ENCODE results near the gene HDC.

Gene HDC

DNA sequence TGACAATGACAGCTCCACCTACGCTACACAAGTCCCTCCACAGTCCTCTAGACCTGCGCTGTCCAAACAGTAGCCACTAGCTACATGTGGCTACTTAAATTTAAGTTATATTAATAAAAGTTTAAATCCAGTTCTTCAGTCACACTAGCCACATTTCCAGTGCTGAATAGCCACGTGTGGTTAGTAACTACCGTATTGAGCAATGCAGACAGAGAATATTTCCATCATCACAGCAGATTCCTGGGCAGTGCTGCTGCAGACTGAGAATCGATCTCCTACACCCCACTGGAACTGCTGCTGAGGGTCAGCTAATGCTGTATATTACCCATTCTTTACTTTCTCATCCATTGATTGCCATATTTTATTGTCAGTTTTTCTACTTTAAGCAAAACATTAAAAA, 40.9 kb downstream of the HDC start:
- no peak for DNase-seq
- WGBS (ENCODE audit: extremely low coverage, insufficient coverage, low lambda C conversion rate) = no CpG with 5 or more reads among the region's 5 CpGs

DNA sequence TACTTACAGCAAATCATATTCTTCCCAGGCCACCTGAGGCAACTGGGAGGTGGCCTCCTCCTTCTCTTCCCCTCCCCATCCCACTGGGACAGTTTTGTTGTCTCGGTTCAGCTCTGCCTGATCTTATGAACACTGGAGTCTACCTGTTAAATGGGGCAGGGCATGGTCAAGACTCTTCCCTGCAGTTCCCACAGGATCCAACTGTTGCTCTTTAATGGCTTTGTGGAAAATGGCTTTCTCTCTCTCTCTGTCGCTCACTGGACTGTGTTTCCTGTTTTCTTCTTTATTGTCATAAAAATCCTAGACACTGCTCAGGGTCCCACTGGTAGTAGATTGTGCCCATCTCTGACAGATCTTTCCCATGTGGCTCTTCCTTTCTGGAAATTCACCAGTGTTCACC, 43.3 kb downstream of the HDC start:
- Histone ChIP-seq H4K5ac (ENCODE audit: low read length) (no peak overlapping the region), H3K4me1 (ENCODE audit: control insufficient read depth, low read depth, low read length) (no peaks in the 10 kb centered on the region), H3K23ac (ENCODE audit: low read length) (no peak overlapping the region), H4K8ac (ENCODE audit: low read depth, low read length) (no peak overlapping the region), H3K27me3 (ENCODE audit: insufficient read depth, low read length, poor library complexity) (no peaks in the 10 kb centered on the region), H3K4me2 (ENCODE audit: low read length) (no peak overlapping the region), H2BK5ac (ENCODE audit: low read length) (no peak overlapping the region), H3K27ac (ENCODE audit: low read depth, low read length) (no peak overlapping the region), H3K56ac (ENCODE audit: low read length) (no peak overlapping the region), H3K4me3 (ENCODE audit: low read length) (no peak overlapping the region), H2AK5ac (ENCODE audit: low read length) (no peak overlapping the region), H2BK15ac (replicated peaks; ENCODE audit: low read depth) (no peak overlapping the region), H2BK120ac (ENCODE audit: low read depth, low read length) (no peak overlapping the region), H3K9ac (ENCODE audit: low read length) (no peak overlapping the region), H3K36me3 (ENCODE audit: control insufficient read depth, insufficient read depth, low read length) (no peaks in the 10 kb centered on the region), H3K79me2 (ENCODE audit: control insufficient read depth, insufficient read depth, low read length) (no peaks in the 10 kb centered on the region), H3K79me1 (ENCODE audit: low read length) (no peaks in the 10 kb centered on the region), H3K18ac (ENCODE audit: low read length) (no peak overlapping the region), H3K4ac (ENCODE audit: low read depth, low read length) (no peak overlapping the region)
- no CpG with 5 or more reads among the region's 2 CpGs for whole genome bisulfite sequencing (ENCODE audit: extremely low coverage, insufficient coverage, low lambda C conversion rate)
- DNase-seq = no peak

More for the DNA sequence above, 40.9 kb downstream of the HDC start:
- Histone ChIP-seq H4K5ac (ENCODE audit: low read length) (no peak overlapping the region), H3K23ac (ENCODE audit: low read length) (no peak overlapping the region), H4K8ac (ENCODE audit: low read depth, low read length) (no peak overlapping the region), H3K27ac (ENCODE audit: low read depth, low read length) (no peak overlapping the region), H3K56ac (ENCODE audit: low read length) (no peak overlapping the region), H3K4me3 (ENCODE audit: low read length) (no peak overlapping the region), H3K79me1 (ENCODE audit: low read length) (no peaks in the 10 kb centered on the region), H2BK15ac (replicated peaks; ENCODE audit: low read depth) (no peak overlapping the region), H3K4ac (ENCODE audit: low read depth, low read length) (no peak overlapping the region), H3K79me2 (ENCODE audit: control insufficient read depth, insufficient read depth, low read length) (no peaks in the 10 kb centered on the region), H2BK5ac (ENCODE audit: low read length) (no peak overlapping the region), H2AK5ac (ENCODE audit: low read length) (no peak overlapping the region), H3K4me1 (ENCODE audit: control insufficient read depth, low read depth, low read length) (no peaks in the 10 kb centered on the region), H3K18ac (ENCODE audit: low read length) (no peak overlapping the region), H3K36me3 (ENCODE audit: control insufficient read depth, insufficient read depth, low read length) (no peaks in the 10 kb centered on the region), H3K4me2 (ENCODE audit: low read length) (no peak overlapping the region), H2BK120ac (ENCODE audit: low read depth, low read length) (no peak overlapping the region), H3K9ac (ENCODE audit: low read length) (no peak overlapping the region), H3K27me3 (ENCODE audit: insufficient read depth, low read length, poor library complexity) (no peaks in the 10 kb centered on the region)

DNA sequence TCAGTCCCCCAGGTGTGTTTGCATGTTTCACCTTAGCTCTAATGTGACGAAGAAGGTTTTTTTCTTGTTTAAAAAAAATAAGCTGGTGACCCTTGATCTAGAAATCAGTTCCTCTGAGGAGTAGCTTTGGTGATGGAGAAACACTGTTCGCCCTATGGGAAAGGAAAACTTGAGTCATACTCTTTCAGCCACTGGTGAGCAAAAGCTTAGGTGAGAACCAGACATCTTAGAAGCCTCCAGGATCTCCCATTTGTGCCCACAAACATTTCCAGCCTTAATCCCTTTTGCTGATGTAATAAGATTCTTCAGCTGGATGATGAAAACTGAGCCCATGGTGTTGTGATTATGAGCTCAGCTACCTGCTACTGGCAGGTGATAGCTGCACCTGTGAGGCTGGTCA, 45.7 kb downstream of the HDC start:
- no peak overlapping the region for H3K4ac ChIP-seq (ENCODE audit: low read depth, low read length)
- H3K4me2 ChIP-seq (ENCODE audit: low read length) = no peak overlapping the region
- H3K4me1 ChIP-seq (ENCODE audit: control insufficient read depth, low read depth, low read length) = no peaks in the 10 kb centered on the region
- H3K27ac ChIP-seq (ENCODE audit: low read depth, low read length) = no peak overlapping the region
- H3K36me3 ChIP-seq (ENCODE audit: control insufficient read depth, insufficient read depth, low read length) = no peaks in the 10 kb centered on the region
- no peaks in the 10 kb centered on the region for H3K79me1 ChIP-seq (ENCODE audit: low read length)
- no peak overlapping the region for H4K8ac ChIP-seq (ENCODE audit: low read depth, low read length)
- H2BK5ac ChIP-seq (ENCODE audit: low read length) = no peak overlapping the region
- no peak overlapping the region for H3K23ac ChIP-seq (ENCODE audit: low read length)
- no peak overlapping the region for H3K18ac ChIP-seq (ENCODE audit: low read length)
- H3K4me3 ChIP-seq (ENCODE audit: low read length) = no peak overlapping the region
- no peak overlapping the region for H4K5ac ChIP-seq (ENCODE audit: low read length)
- H3K9ac ChIP-seq (ENCODE audit: low read length) = no peak overlapping the region
- no peak for DNase-seq
- no peaks in the 10 kb centered on the region for H3K79me2 ChIP-seq (ENCODE audit: control insufficient read depth, insufficient read depth, low read length)
- WGBS (ENCODE audit: extremely low coverage, insufficient coverage, low lambda C conversion rate) = no CpG with 5 or more reads among the region's 2 CpGs
- H3K27me3 ChIP-seq (ENCODE audit: insufficient read depth, low read length, poor library complexity) = no peaks in the 10 kb centered on the region
- H2BK15ac ChIP-seq (replicated peaks; ENCODE audit: low read depth) = no peak overlapping the region
- no peak overlapping the region for H2AK5ac ChIP-seq (ENCODE audit: low read length)
- H2BK120ac ChIP-seq (ENCODE audit: low read depth, low read length) = no peak overlapping the region
- no peak overlapping the region for H3K56ac ChIP-seq (ENCODE audit: low read length)

DNA sequence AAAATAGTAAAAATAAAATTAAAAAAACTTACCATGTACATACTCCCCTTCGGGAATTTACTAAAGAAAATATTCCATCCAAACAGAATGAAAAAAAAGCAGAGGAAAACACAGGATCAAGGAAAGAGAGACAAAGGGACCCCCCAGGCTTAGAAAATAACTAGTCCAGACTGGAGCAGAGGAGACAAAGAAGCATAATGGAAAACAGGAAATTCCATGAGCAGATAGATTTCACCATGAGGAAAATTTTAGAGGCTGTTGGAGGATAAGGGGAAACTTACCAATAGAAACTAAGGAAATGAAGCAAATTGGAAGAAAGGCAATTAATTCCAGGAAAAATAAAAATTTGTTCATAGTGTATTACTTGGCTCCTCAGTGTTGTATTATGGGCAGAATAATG, 46.8 kb downstream of the HDC start:
- Histone ChIP-seq H3K56ac (ENCODE audit: low read length) (no peak overlapping the region), H3K4me1 (ENCODE audit: control insufficient read depth, low read depth, low read length) (no peaks in the 10 kb centered on the region), H3K18ac (ENCODE audit: low read length) (no peak overlapping the region), H3K4me2 (ENCODE audit: low read length) (no peak overlapping the region), H3K27ac (ENCODE audit: low read depth, low read length) (no peak overlapping the region), H4K5ac (ENCODE audit: low read length) (no peak overlapping the region), H3K27me3 (ENCODE audit: insufficient read depth, low read length, poor library complexity) (no peaks in the 10 kb centered on the region), H2BK5ac (ENCODE audit: low read length) (no peak overlapping the region), H3K4ac (ENCODE audit: low read depth, low read length) (no peak overlapping the region), H3K4me3 (ENCODE audit: low read length) (no peak overlapping the region), H2BK15ac (replicated peaks; ENCODE audit: low read depth) (no peak overlapping the region), H3K36me3 (ENCODE audit: control insufficient read depth, insufficient read depth, low read length) (no peaks in the 10 kb centered on the region), H3K23ac (ENCODE audit: low read length) (no peak overlapping the region), H3K79me2 (ENCODE audit: control insufficient read depth, insufficient read depth, low read length) (no peaks in the 10 kb centered on the region), H2BK120ac (ENCODE audit: low read depth, low read length) (no peak overlapping the region), H3K79me1 (ENCODE audit: low read length) (no peaks in the 10 kb centered on the region), H4K8ac (ENCODE audit: low read depth, low read length) (no peak overlapping the region), H2AK5ac (ENCODE audit: low read length) (no peak overlapping the region), H3K9ac (ENCODE audit: low read length) (no peak overlapping the region)
- DNase-seq = no peak
- WGBS (ENCODE audit: extremely low coverage, insufficient coverage, low lambda C conversion rate) = no CpG with 5 or more reads among the region's 1 CpG

DNA sequence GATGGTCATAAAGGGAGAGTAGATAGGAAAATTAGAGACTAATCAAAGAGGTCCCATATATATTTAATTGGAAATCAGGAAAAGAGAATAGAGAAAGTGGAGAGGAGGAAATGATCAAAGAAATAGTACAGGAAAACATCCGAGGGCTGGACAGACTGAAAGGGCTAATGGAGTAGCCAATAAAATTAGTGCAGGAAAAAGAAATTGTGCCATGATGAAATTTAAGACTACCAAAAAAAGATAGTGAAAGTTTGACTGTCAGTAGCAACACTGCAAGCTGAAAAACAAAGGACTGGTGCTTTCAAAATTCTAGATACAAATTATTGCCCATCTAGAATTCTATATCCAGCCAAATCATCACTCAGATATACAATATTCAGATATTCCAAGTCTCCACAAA, 47.2 kb downstream of the HDC start:
- WGBS (ENCODE audit: extremely low coverage, insufficient coverage, low lambda C conversion rate) = no CpG with 5 or more reads among the region's 1 CpG
- Histone ChIP-seq H3K4me1 (ENCODE audit: control insufficient read depth, low read depth, low read length) (no peaks in the 10 kb centered on the region), H3K27ac (ENCODE audit: low read depth, low read length) (no peak overlapping the region)

DNA sequence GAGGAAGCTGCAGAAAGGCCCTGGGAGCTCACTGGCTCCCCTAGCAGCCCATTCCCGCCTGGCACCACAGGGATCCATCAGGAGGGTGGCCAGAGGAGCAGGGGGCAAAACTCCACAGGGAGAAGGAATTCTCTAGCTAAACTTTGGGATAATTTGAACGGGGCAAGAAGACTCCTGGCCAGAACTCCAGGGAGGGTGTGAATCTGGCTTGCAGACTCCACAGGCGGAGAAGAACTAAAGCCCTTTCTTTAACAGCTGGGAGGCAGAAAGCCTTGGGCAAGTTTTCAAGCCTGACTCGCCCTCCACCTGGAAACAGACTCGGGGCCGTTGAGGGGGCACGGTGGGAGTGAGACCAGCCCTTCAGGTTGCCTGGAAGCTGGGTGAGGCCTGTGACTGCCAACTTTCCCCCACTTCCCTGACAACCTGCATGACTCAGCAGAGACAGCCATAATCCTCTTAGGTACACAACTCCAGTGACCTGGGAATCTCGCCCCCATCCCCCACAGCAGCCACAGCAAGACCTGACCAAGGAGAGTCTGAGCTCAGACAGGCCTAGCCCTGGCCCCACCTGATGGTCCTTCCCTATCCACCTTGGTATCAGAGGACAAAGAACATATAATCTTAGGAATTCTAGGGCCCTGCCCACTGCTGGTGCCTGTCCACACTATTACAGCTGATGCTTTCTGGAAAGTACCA, 54.9 kb downstream of the HDC start:
- H3K4me2 ChIP-seq (ENCODE audit: low read length) = no peak overlapping the region
- peak overlapping the region; percentile 63 for H3K56ac ChIP-seq (ENCODE audit: low read length)
- WGBS (ENCODE audit: extremely low coverage, insufficient coverage, low lambda C conversion rate) = no CpG with 5 or more reads among the region's 8 CpGs
- no peaks in the 10 kb centered on the region for H3K36me3 ChIP-seq (ENCODE audit: control insufficient read depth, insufficient read depth, low read length)
- H3K4me1 ChIP-seq (ENCODE audit: control insufficient read depth, low read depth, low read length) = no peaks in the 10 kb centered on the region
- DNase-seq = peak; percentile 71
- no peak overlapping the region for H4K5ac ChIP-seq (ENCODE audit: low read length)
- no peaks in the 10 kb centered on the region for H3K79me2 ChIP-seq (ENCODE audit: control insufficient read depth, insufficient read depth, low read length)
- no peak overlapping the region for H3K27ac ChIP-seq (ENCODE audit: low read depth, low read length)
- peak overlapping the region; percentile 83 for H2BK120ac ChIP-seq (ENCODE audit: low read depth, low read length)
- H3K9ac ChIP-seq (ENCODE audit: low read length) = no peak overlapping the region
- peak overlapping the region; percentile 23 for H2BK15ac ChIP-seq (replicated peaks; ENCODE audit: low read depth)
- peak overlapping the region; percentile 10 for H2BK5ac ChIP-seq (ENCODE audit: low read length)
- no peaks in the 10 kb centered on the region for H3K27me3 ChIP-seq (ENCODE audit: insufficient read depth, low read length, poor library complexity)
- H3K23ac ChIP-seq (ENCODE audit: low read length) = no peak overlapping the region
- H3K4me3 ChIP-seq (ENCODE audit: low read length) = no peak overlapping the region
- no peak overlapping the region for H4K8ac ChIP-seq (ENCODE audit: low read depth, low read length)
- peak overlapping the region; percentile 46 for H3K18ac ChIP-seq (ENCODE audit: low read length)
- peak overlapping the region; percentile 76 for H3K4ac ChIP-seq (ENCODE audit: low read depth, low read length)
- H2AK5ac ChIP-seq (ENCODE audit: low read length) = no peak overlapping the region
- no peaks in the 10 kb centered on the region for H3K79me1 ChIP-seq (ENCODE audit: low read length)

More for the DNA sequence above, 47.2 kb downstream of the HDC start:
- no peak overlapping the region for H3K4me3 ChIP-seq (ENCODE audit: low read length)
- H3K4me2 ChIP-seq (ENCODE audit: low read length) = no peak overlapping the region
- no peaks in the 10 kb centered on the region for H3K27me3 ChIP-seq (ENCODE audit: insufficient read depth, low read length, poor library complexity)
- no peak overlapping the region for H3K18ac ChIP-seq (ENCODE audit: low read length)
- no peak overlapping the region for H2AK5ac ChIP-seq (ENCODE audit: low read length)
- no peak overlapping the region for H3K9ac ChIP-seq (ENCODE audit: low read length)
- H3K56ac ChIP-seq (ENCODE audit: low read length) = no peak overlapping the region
- no peak overlapping the region for H4K8ac ChIP-seq (ENCODE audit: low read depth, low read length)
- no peak overlapping the region for H4K5ac ChIP-seq (ENCODE audit: low read length)
- no peaks in the 10 kb centered on the region for H3K36me3 ChIP-seq (ENCODE audit: control insufficient read depth, insufficient read depth, low read length)
- no peak overlapping the region for H2BK15ac ChIP-seq (replicated peaks; ENCODE audit: low read depth)
- H2BK120ac ChIP-seq (ENCODE audit: low read depth, low read length) = no peak overlapping the region
- no peak overlapping the region for H2BK5ac ChIP-seq (ENCODE audit: low read length)
- H3K23ac ChIP-seq (ENCODE audit: low read length) = no peak overlapping the region
- DNase-seq = no peak
- no peaks in the 10 kb centered on the region for H3K79me2 ChIP-seq (ENCODE audit: control insufficient read depth, insufficient read depth, low read length)
- H3K4ac ChIP-seq (ENCODE audit: low read depth, low read length) = no peak overlapping the region
- H3K79me1 ChIP-seq (ENCODE audit: low read length) = no peaks in the 10 kb centered on the region

Data from mesendoderm (in vitro differentiated cells).